ENCODE measurements around the gene TREML4.
A peak's percentile ranks its signal among the peaks of the same experiment; 100 is the strongest.

Gene TREML4

GRCh38 chr6:41255638-41256246, 27.6 kb downstream of the TREML4 start:
- DNase-seq: no peak

- no peak for DNase-seq
These were observed 28.2 kb downstream of the TREML4 start for GRCh38 chr6:41256383-41256782.

GRCh38 chr6:41257369-41258195, 29.4 kb downstream of the TREML4 start:
- DNase-seq: peak; percentile 74

- DNase-seq: peak; percentile 68
These were observed 30.0 kb downstream of the TREML4 start for GRCh38 chr6:41258196-41258493.

GRCh38 chr6:41262401-41262800, 34.3 kb downstream of the TREML4 start:
- DNase-seq: no peak

GRCh38 chr6:41263267-41263666, 35.1 kb downstream of the TREML4 start:
- no peak for DNase-seq

GRCh38 chr6:41266541-41266940, 38.4 kb downstream of the TREML4 start:
- DNase-seq: no peak

GRCh38 chr6:41268478-41268877, 40.3 kb downstream of the TREML4 start:
- no peak for DNase-seq

- DNase-seq: no peak
These were observed 41.0 kb downstream of the TREML4 start for GRCh38 chr6:41269166-41269565.

GRCh38 chr6:41269716-41270115, 41.6 kb downstream of the TREML4 start:
- DNase-seq: no peak

- no peak for DNase-seq
These were observed 43.8 kb downstream of the TREML4 start for GRCh38 chr6:41271901-41272395.

GRCh38 chr6:41272591-41273240, 44.6 kb downstream of the TREML4 start:
- DNase-seq: no peak

GRCh38 chr6:41273714-41274113, 45.6 kb downstream of the TREML4 start:
- DNase-seq: no peak

- DNase-seq: no peak
These were observed 46.1 kb downstream of the TREML4 start for GRCh38 chr6:41274256-41274655.

GRCh38 chr6:41275489-41275888, 47.3 kb downstream of the TREML4 start:
- no peak for DNase-seq

- DNase-seq: no peak
These were observed 49.5 kb downstream of the TREML4 start for GRCh38 chr6:41277605-41278004.

- peak; percentile 91 for DNase-seq
These were observed 50.7 kb downstream of the TREML4 start for GRCh38 chr6:41278699-41279405.

- DNase-seq: no peak
These were observed 52.4 kb downstream of the TREML4 start for GRCh38 chr6:41280381-41281057.

- DNase-seq: no peak
These were observed 55.5 kb downstream of the TREML4 start for GRCh38 chr6:41283600-41283999.

GRCh38 chr6:41284726-41285125, 56.6 kb downstream of the TREML4 start:
- no peak for DNase-seq

GRCh38 chr6:41286544-41287346, 58.6 kb downstream of the TREML4 start, which contains the start of gene TREM1:
Gene TREM1, minus strand, starts transcription at chr6:41286682. Its CDS starts 27 bp downstream, at chr6:41286655.
- no peak for DNase-seq

All from NCI-H69 (cell line).